Neural cell (in vitro differentiated cells): Measurements from ENCODE around the gene GNG11.

Source experiments
- MXI1 ChIP-seq: fragments of 450-650 bp; conservative IDR thresholded peaks from 2 replicates; pipeline ENCODE4 v1.6.1; 2014; ENCODE audit warnings: antibody characterized with exemption, mild to moderate bottlenecking; ENCODE audit not compliant: poor library complexity, severe bottlenecking
- POLR2AphosphoS5 ChIP-seq: IDR thresholded peaks from 2 replicates; pipeline ENCODE4 v1.6.1; 2012
- RAD21 ChIP-seq: fragments of 450-650 bp; conservative IDR thresholded peaks from 2 replicates; pipeline ENCODE4 v1.6.1; 2014; ENCODE audit warnings: antibody characterized with exemption, mild to moderate bottlenecking, moderate library complexity
- SMC3 ChIP-seq: fragments of 450-650 bp; conservative IDR thresholded peaks from 2 replicates; pipeline ENCODE4 v1.6.1; 2014; ENCODE audit warnings: antibody characterized with exemption, mild to moderate bottlenecking, moderate library complexity; ENCODE audit not compliant: poor library complexity
- TF ChIP-seq, protein P1 (sequence below): fragments of 450-650 bp; IDR thresholded peaks from 2 replicates; pipeline ENCODE4 v1.5.1; 2014; ENCODE audit warnings: antibody characterized with exemption, mild to moderate bottlenecking, moderate library complexity; ENCODE audit not compliant: poor library complexity, severe bottlenecking

DNA sequence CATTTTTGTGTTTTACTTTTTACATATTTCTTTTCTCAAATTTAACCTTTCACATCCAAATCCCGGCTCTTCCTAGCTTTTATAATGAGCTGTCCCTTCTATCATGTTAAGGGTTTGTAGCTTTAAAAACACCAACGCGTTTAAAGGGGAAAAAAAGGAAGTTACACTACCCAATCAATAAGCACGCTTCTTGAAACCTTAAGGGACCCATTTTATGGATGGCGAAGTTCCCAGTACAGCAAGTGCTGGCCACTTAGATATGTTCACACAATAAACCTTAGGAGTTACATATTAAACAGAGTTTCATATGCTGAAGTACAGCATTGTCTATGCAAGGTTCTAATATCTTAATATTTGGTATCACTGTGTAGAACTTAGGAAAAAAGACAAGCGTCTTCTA is 1.8 kb downstream of the GNG11 start:
- TF ChIP-seq, protein P1, sequence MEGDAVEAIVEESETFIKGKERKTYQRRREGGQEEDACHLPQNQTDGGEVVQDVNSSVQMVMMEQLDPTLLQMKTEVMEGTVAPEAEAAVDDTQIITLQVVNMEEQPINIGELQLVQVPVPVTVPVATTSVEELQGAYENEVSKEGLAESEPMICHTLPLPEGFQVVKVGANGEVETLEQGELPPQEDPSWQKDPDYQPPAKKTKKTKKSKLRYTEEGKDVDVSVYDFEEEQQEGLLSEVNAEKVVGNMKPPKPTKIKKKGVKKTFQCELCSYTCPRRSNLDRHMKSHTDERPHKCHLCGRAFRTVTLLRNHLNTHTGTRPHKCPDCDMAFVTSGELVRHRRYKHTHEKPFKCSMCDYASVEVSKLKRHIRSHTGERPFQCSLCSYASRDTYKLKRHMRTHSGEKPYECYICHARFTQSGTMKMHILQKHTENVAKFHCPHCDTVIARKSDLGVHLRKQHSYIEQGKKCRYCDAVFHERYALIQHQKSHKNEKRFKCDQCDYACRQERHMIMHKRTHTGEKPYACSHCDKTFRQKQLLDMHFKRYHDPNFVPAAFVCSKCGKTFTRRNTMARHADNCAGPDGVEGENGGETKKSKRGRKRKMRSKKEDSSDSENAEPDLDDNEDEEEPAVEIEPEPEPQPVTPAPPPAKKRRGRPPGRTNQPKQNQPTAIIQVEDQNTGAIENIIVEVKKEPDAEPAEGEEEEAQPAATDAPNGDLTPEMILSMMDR, result no peak
- no peak for TF ChIP-seq MXI1
- no peak for TF ChIP-seq SMC3
- no peak for TF ChIP-seq RAD21
- TF ChIP-seq POLR2AphosphoS5, result no peak
